ENCODE measurements around the gene HDGFL2.

DNA sequence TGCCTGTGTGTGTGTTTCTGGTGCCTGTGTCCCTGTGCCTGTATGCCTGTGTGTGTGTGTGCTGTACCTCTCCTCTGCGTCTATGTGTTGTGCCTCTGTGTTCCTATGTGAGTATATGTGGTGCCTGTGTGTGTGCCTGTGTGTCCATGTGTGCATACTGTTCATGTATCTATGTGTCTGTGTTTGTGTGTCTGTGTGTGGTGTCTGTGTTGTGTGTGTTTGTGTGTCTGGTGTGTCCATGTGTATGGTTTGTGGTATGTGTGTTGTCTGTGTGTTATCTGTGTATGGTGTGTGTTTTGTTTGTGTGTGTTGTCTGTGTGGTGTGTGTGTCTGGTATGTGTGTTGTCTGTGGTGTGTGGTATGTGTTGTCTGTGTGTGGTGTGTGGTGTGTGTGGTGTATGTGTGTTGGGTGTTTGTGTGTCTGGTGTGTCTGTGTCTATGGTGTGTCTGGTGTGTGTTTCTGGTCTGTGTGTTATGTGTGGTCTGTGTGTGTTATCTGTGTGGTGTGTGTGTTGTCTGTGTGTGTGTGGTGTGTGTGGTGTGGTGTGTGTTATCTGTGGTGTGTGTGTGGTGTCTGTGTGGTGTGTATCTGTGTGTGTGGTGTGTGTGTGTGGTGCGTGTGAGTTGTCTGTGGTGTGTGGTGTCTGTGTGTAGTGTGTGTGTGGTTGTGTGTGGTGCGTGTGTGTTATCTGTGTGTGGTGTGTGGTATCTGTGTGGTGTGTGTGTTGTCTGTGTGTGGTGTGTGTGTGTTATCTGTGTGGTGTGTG lies 20.4 kb downstream of the HDGFL2 start:
- TF ChIP-seq RFX5 (IDR thresholded peaks at IDR 0.05; ENCODE audit: borderline replicate concordance, low read depth, low read length) (no peak), JUN (IDR thresholded peaks at IDR 0.05; ENCODE audit: low read depth, low read length) (no peak), RBBP5 (IDR thresholded peaks at IDR 0.05; ENCODE audit: borderline replicate concordance, low read depth, low read length) (no peak), POLR2A (IDR thresholded peaks at IDR 0.05; ENCODE audit: control extremely low read depth in 1 of 2, low read depth in 2 of 2, low read length in 2 of 2) (no peak), BRCA1 (IDR thresholded peaks at IDR 0.05; ENCODE audit: low read depth, low read length) (no peak), EGR1 (IDR thresholded peaks at IDR 0.05; ENCODE audit: borderline replicate concordance, low read depth, low read length) (no peak), SIN3A (conservative IDR thresholded peaks at IDR 0.05 in 1 of 2, IDR thresholded peaks at IDR 0.05 in 1 of 2; ENCODE audit: low read depth in 1 of 2, low read length in 2 of 2) (no peak)
